Smooth muscle cell of the brain vasculature (primary cell): ENCODE data around the gene CCDC47.

Experiments used
- DNase-seq: peaks from one replicate; pipeline ENCODE4 v3.0.0-alpha.2; 2012; ENCODE audit warnings: low read depth, low spot score

The CCDC47 gene

DNA sequence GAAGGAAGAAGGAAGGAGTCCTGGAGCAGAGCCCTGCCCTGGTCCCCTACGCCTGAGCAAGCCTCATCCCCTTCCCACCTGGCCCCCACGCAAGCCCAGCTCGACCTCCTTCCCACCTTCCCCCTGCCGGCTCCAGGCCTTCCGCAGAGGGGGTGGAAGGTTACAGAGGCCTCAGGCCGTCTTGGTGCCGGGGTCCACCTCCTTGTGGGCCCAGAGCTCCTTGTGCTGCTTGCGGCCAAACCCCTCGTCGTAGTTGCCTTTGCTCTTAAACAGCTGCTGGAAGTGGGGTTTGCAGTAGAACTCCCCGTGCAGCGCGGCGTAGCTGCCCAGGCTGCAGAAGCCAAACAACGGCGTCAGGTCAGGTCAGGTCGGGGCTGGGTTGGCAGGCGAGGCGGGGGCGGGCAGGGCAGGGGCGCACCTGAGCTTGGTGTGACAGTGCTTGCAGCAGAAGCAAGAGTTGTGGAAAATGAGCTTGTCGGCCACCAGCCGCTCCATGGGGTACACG, 75.0 kb downstream of the CCDC47 start:
- DNase-seq = no peak

DNA sequence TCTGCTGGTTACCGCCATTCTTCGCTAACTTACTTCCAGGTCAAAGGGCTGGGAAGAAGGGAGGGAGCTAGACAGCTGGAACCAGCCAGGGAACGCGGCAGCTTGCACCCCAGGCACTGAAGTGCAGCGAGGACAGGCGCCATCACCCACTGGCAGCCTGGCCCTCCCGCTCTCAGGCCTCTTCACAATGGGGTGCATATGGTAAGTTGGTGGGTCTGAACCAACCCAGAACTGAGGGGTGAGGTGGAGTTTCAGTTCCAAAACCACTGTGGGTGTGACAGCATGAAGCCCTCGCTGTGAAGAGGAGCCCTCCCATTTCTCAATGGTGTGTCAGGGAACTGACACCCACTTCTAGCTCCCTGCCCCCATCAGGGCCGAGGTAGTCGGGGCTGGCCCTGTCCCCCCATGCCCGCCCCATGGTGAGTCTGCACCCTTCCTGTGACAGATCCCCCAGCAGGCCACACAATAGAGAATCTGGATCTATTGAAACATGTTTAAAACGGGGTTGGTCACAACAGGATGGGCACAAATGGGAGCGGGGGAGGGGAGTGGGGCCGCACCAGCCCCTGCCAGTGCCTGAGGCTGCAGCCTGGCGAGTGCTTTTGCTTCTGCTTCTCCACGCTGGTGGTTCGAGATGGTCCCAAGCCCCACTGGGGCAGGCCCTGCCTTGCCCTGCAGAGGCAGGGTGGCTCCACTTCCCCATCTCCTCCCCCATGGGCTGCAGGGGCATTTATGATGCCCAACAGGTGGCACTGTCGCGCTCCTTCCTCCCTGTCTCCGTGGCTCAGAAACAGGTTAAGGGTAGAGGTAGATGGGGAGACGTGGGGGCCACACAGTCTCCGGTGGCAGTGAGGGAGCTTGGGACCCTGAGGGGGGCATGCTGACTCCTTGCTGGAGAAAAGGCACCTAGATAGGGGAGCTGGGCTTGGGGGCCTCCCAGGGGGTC, 75.8 kb downstream of the CCDC47 start:
- DNase-seq = no peak

DNA sequence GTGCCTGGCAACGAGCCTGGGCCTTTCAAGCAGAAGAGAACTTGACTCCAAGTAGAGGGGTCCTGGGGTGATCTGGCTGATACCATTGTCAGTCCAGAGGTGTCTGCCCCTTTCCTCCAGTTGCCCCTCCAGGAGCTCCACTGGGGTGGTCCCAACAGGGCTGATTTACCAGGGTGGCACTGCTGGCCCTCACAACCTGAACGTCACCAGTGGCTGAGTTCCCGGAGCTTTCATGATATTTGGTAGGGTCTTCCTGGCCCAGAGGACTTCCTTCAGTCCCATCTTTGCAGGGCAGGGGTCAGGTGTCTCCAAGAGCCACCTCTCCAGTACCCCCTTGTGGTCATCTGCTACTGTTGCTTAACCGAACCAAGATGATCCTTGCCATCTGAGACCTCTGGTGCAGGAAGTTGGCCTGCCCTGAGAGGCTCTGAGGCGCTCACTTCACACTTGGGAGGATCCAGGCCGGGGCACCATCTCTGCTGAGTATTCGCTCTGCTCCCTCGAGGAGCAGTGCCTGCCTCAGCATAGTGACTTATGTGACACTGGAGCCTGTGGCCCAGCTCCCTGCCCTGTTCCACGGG, 76.9 kb downstream of the CCDC47 start:
- DNase-seq = no peak

DNA sequence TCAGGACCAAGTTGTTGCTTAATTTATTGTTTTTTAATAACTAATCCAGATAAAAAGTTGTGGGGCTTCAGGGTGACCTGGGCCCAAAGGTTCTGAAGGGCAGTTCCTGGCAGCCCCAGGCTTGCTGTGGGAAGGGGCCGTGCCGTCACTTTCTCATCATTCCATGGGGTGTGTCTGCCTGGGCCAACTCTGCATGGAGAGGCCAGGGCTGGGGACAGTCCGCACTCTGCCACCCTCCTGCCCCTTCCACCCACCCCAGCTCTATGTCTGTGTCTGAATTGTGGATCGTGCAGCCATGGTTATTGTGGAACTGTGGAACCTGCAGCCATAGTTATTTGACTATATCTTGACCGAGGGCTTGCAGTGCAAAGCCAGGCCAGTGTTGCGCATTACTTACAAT, 77.5 kb downstream of the CCDC47 start:
- DNase-seq = no peak
